Trophoblast cell (in vitro differentiated cells and primary cell): ENCODE results near the gene GOLPH3L.
A peak's percentile ranks its signal among the peaks of the same experiment; 100 is the strongest.

Source experiments
- DNase-seq, 2 donors: peaks; one replicate each; pipeline ENCODE4 v3.0.0-alpha.2; 2016
- H2AFZ ChIP-seq: 2 replicates; pipeline ENCODE4 v1.6.1; 2013; ENCODE audit warnings: low read length, moderate library complexity, mild to moderate bottlenecking; ENCODE audit not compliant: insufficient read depth, poor library complexity
- H2AK5ac ChIP-seq: 2 replicates; pipeline ENCODE4 v1.6.1; 2013; ENCODE audit warnings: mild to moderate bottlenecking, low read length
- H2BK120ac ChIP-seq: 2 replicates; pipeline ENCODE4 v1.6.1; 2013; ENCODE audit warnings: low read length, mild to moderate bottlenecking, moderate library complexity; ENCODE audit not compliant: insufficient read depth, poor library complexity
- H2BK12ac ChIP-seq: 2 replicates; pipeline ENCODE4 v1.6.1; 2013; ENCODE audit warnings: mild to moderate bottlenecking, low read length, moderate library complexity
- H2BK5ac ChIP-seq: 2 replicates; pipeline ENCODE4 v1.6.1; 2013; ENCODE audit warnings: low read length, low read depth, moderate library complexity, mild to moderate bottlenecking; ENCODE audit not compliant: poor library complexity
- H3K14ac ChIP-seq: 2 replicates; pipeline ENCODE4 v1.6.1; 2013; ENCODE audit warnings: mild to moderate bottlenecking, low read length
- H3K18ac ChIP-seq: 2 replicates; pipeline ENCODE4 v1.6.1; 2013; ENCODE audit warnings: mild to moderate bottlenecking, low read length
- H3K23ac ChIP-seq: 2 replicates; pipeline ENCODE4 v1.6.1; 2013; ENCODE audit warnings: low read length
- H3K27ac ChIP-seq: 2 replicates; pipeline ENCODE4 v1.5.1; 2013; ENCODE audit warnings: low read depth, mild to moderate bottlenecking, inconsistent platforms, low read length, moderate library complexity
- H3K27me3 ChIP-seq: 2 replicates; pipeline ENCODE4 v1.6.1; 2013; ENCODE audit warnings: inconsistent platforms, mild to moderate bottlenecking, low read length, moderate library complexity; ENCODE audit not compliant: insufficient read depth
- H3K36me3 ChIP-seq, 2 experiments: 1 replicate in 1 of 2; 2 replicates in 1 of 2; pipeline ENCODE4 v1.6.1; 2013; ENCODE audit warnings: low read length in 2 of 2, mild to moderate bottlenecking in 2 of 2, moderate library complexity in 1 of 2; ENCODE audit not compliant: insufficient read depth in 2 of 2, control insufficient read depth in 1 of 2
- H3K4ac ChIP-seq: 2 replicates; pipeline ENCODE4 v1.6.1; 2013; ENCODE audit warnings: low read depth, mild to moderate bottlenecking, low read length, moderate library complexity
- H3K4me1 ChIP-seq, 2 experiments: 1 replicate in 1 of 2; 2 replicates in 1 of 2; pipeline ENCODE4 v1.6.1; 2013; ENCODE audit warnings: low read length in 2 of 2, mild to moderate bottlenecking in 2 of 2, moderate library complexity in 1 of 2; ENCODE audit not compliant: insufficient read depth in 2 of 2, control insufficient read depth in 1 of 2
- H3K4me2 ChIP-seq: 2 replicates; pipeline ENCODE4 v1.6.1; 2013; ENCODE audit warnings: inconsistent platforms, mild to moderate bottlenecking, low read length, moderate library complexity
- H3K4me3 ChIP-seq: 2 replicates; pipeline ENCODE4 v1.5.1; 2013; ENCODE audit warnings: mild to moderate bottlenecking, low read depth, low read length, inconsistent platforms
- H3K79me1 ChIP-seq: one replicate; pipeline ENCODE4 v1.6.1; 2013; ENCODE audit warnings: low read length
- H3K79me2 ChIP-seq: 2 replicates; pipeline ENCODE4 v1.6.1; 2013; ENCODE audit warnings: low read length, mild to moderate bottlenecking; ENCODE audit not compliant: control insufficient read depth, insufficient read depth, poor library complexity
- H3K9ac ChIP-seq: 2 replicates; pipeline ENCODE4 v1.6.1; 2013; ENCODE audit warnings: mild to moderate bottlenecking, low read length
- H3K9me3 ChIP-seq: 2 replicates; pipeline ENCODE4 v1.6.1; 2013; ENCODE audit warnings: low read depth, mild to moderate bottlenecking, control low read depth, inconsistent platforms, low read length; ENCODE audit not compliant: insufficient read depth
- H4K12ac ChIP-seq: 2 replicates; pipeline ENCODE4 v1.6.1; 2013; ENCODE audit warnings: low read depth, mild to moderate bottlenecking, low read length, moderate library complexity
- H4K8ac ChIP-seq: 2 replicates; pipeline ENCODE4 v1.6.1; 2013; ENCODE audit warnings: low read depth, mild to moderate bottlenecking, low read length, moderate library complexity
- H4K91ac ChIP-seq: one replicate; pipeline ENCODE4 v1.6.1; 2013; ENCODE audit warnings: low read depth, mild to moderate bottlenecking, low read length, moderate library complexity
- WGBS: extraction: QIAGEN DNeasy Blood & Tissue Kit; methylation state at CpG from one replicate; pipeline ENCODE4 v1.1.7; 2013; ENCODE audit warnings: missing lambda C conversion rate; ENCODE audit not compliant: insufficient read length, insufficient coverage; ENCODE audit errors: extremely low coverage; 5-methylcytosine and 5-hydroxymethylcytosine counted together

GOLPH3L gene

GRCh38 chr1:150695561-150695960, 1.4 kb downstream of the GOLPH3L start:
- H2BK5ac ChIP-seq, result no peak overlapping the region
- H3K4me2 ChIP-seq, result no peak overlapping the region
- H3K9ac ChIP-seq, result no peak overlapping the region
- no peaks in the 10 kb centered on the region for H3K9me3 ChIP-seq
- no peaks in the 10 kb centered on the region for H3K79me1 ChIP-seq
- no peak for DNase-seq
- no peak overlapping the region for H3K4me3 ChIP-seq
- H3K27ac ChIP-seq, result no peak overlapping the region
- no peak overlapping the region for H3K23ac ChIP-seq
- H3K18ac ChIP-seq, result no peak overlapping the region
- no peak overlapping the region for H2AFZ ChIP-seq
- no peak overlapping the region for H3K14ac ChIP-seq
- H3K79me2 ChIP-seq, result no peaks in the 10 kb centered on the region
- no peak overlapping the region for H4K12ac ChIP-seq
- H3K4me1 ChIP-seq, result no peaks in the 10 kb centered on the region
- no peak overlapping the region for H4K91ac ChIP-seq
- H4K8ac ChIP-seq, result no peak overlapping the region
- WGBS, result no CpG with 5 or more reads among the region's 4 CpGs
- no peak overlapping the region for H2BK120ac ChIP-seq
- H3K27me3 ChIP-seq, result no peaks in the 10 kb centered on the region
- no peak overlapping the region for H2BK12ac ChIP-seq
- H3K4ac ChIP-seq, result no peak overlapping the region
- H2AK5ac ChIP-seq, result no peak overlapping the region
- H3K36me3 ChIP-seq, result peaks cover 5 to 7% of the 10 kb centered on the region in 2 experiments

- H3K27me3 ChIP-seq, result no peaks in the 10 kb centered on the region
- no peak overlapping the region for H3K4me3 ChIP-seq
- no peaks in the 10 kb centered on the region for H3K79me2 ChIP-seq
- H4K91ac ChIP-seq, result no peak overlapping the region
- H3K27ac ChIP-seq, result no peak overlapping the region
- H3K14ac ChIP-seq, result no peak overlapping the region
- peaks cover 5 to 10% of the 10 kb centered on the region in 2 experiments for H3K36me3 ChIP-seq
- H3K4ac ChIP-seq, result no peak overlapping the region
- H2BK5ac ChIP-seq, result no peak overlapping the region
- H2BK120ac ChIP-seq, result no peak overlapping the region
- H3K9ac ChIP-seq, result no peak overlapping the region
- no CpG with 5 or more reads among the region's 3 CpGs for whole genome bisulfite sequencing
- H3K23ac ChIP-seq, result no peak overlapping the region
- no peaks in the 10 kb centered on the region for H3K4me1 ChIP-seq
- no peak overlapping the region for H4K12ac ChIP-seq
- no peaks in the 10 kb centered on the region for H3K9me3 ChIP-seq
- H2BK12ac ChIP-seq, result no peak overlapping the region
- no peak overlapping the region for H2AFZ ChIP-seq
- no peak overlapping the region for H4K8ac ChIP-seq
- H2AK5ac ChIP-seq, result no peak overlapping the region
- no peak overlapping the region for H3K4me2 ChIP-seq
- H3K18ac ChIP-seq, result no peak overlapping the region
- DNase-seq, result no peak
- H3K79me1 ChIP-seq, result no peaks in the 10 kb centered on the region
Observed at GRCh38 chr1:150692720-150693119, 4.2 kb downstream of the GOLPH3L start.

DNA sequence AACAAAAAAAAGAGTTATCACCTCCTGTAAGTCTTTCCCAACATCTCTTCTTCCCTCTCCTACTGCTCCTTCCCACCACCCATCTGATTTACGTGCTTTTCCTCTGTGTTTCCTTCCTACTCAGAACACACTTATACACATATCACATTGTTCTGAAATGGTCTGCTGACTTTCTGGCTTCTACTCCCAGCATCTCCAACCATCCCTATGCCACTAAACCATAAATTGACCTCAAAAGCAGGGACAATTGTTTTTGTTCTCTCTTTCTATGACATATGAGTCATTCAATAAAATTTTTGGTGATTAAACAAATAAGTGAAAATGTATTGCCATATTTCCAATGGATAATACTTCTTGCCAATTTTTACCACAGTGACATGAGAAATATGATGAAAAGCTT, 8.2 kb downstream of the GOLPH3L start:
- DNase-seq, result no peak
- no peaks in the 10 kb centered on the region for H3K9me3 ChIP-seq

DNA sequence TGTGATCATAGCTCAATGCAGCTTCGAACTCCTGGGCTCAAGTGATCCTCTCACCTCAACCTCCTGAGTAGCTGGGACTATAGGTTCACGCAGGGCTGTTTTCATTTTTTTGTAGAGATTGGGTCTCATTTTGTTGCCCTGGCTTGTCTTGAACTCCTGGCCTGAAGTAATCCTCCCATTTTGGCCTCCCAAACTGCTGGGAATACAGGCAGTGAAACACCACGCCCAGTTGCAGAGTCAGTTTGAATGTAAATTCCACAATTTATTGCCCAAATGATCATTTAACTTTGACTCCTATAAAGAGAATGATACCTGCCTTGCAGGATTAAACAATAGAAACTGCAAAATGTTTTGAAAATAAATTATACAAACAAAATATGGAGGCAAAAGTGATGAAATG, 10.7 kb downstream of the GOLPH3L start:
- H4K8ac ChIP-seq, result no peak overlapping the region
- H3K4me2 ChIP-seq, result no peak overlapping the region
- no peak overlapping the region for H2BK120ac ChIP-seq
- DNase-seq, result no peak
- no peak overlapping the region for H3K9ac ChIP-seq
- no peak overlapping the region for H2BK12ac ChIP-seq
- no peak overlapping the region for H4K91ac ChIP-seq
- no peak overlapping the region for H3K27ac ChIP-seq
- H3K4ac ChIP-seq, result no peak overlapping the region
- no peaks in the 10 kb centered on the region for H3K79me1 ChIP-seq
- H3K23ac ChIP-seq, result no peak overlapping the region
- H2AK5ac ChIP-seq, result no peak overlapping the region
- WGBS, result no CpG with 5 or more reads among the region's 3 CpGs
- no peak overlapping the region for H3K14ac ChIP-seq
- H3K4me1 ChIP-seq, result no peaks in the 10 kb centered on the region
- no peaks in the 10 kb centered on the region for H3K9me3 ChIP-seq
- peak overlapping the region; percentile 3 for H4K12ac ChIP-seq
- H3K79me2 ChIP-seq, result no peaks in the 10 kb centered on the region
- no peak overlapping the region for H2BK5ac ChIP-seq
- H2AFZ ChIP-seq, result no peak overlapping the region
- peaks cover 7 to 10% of the 10 kb centered on the region in 2 experiments for H3K36me3 ChIP-seq
- no peak overlapping the region for H3K18ac ChIP-seq
- no peak overlapping the region for H3K4me3 ChIP-seq
- no peaks in the 10 kb centered on the region for H3K27me3 ChIP-seq

More for the DNA sequence above, 8.2 kb downstream of the GOLPH3L start:
- no peaks in the 10 kb centered on the region for H3K79me2 ChIP-seq
- no CpG with 5 or more reads among the region's 1 CpG for WGBS
- no peak overlapping the region for H4K12ac ChIP-seq
- no peak overlapping the region for H3K4ac ChIP-seq
- no peak overlapping the region for H2AFZ ChIP-seq
- no peak overlapping the region for H2BK12ac ChIP-seq
- no peak overlapping the region for H3K9ac ChIP-seq
- H3K23ac ChIP-seq, result no peak overlapping the region
- H3K4me2 ChIP-seq, result no peak overlapping the region
- H3K79me1 ChIP-seq, result no peaks in the 10 kb centered on the region
- no peak overlapping the region for H3K4me3 ChIP-seq
- H2BK120ac ChIP-seq, result no peak overlapping the region
- no peak overlapping the region for H4K91ac ChIP-seq
- no peaks in the 10 kb centered on the region for H3K27me3 ChIP-seq
- no peak overlapping the region for H3K14ac ChIP-seq
- H2AK5ac ChIP-seq, result no peak overlapping the region
- H3K36me3 ChIP-seq, result peaks cover 10 to 12% of the 10 kb centered on the region in 2 experiments
- no peak overlapping the region for H3K27ac ChIP-seq
- no peaks in the 10 kb centered on the region for H3K4me1 ChIP-seq
- no peak overlapping the region for H4K8ac ChIP-seq
- no peak overlapping the region for H3K18ac ChIP-seq
- no peak overlapping the region for H2BK5ac ChIP-seq
